ENCODE results near the gene AIFM2.

- no peak for TF ChIP-seq CTCF (IDR thresholded peaks at IDR 0.05)
- TF ChIP-seq, protein P1, sequence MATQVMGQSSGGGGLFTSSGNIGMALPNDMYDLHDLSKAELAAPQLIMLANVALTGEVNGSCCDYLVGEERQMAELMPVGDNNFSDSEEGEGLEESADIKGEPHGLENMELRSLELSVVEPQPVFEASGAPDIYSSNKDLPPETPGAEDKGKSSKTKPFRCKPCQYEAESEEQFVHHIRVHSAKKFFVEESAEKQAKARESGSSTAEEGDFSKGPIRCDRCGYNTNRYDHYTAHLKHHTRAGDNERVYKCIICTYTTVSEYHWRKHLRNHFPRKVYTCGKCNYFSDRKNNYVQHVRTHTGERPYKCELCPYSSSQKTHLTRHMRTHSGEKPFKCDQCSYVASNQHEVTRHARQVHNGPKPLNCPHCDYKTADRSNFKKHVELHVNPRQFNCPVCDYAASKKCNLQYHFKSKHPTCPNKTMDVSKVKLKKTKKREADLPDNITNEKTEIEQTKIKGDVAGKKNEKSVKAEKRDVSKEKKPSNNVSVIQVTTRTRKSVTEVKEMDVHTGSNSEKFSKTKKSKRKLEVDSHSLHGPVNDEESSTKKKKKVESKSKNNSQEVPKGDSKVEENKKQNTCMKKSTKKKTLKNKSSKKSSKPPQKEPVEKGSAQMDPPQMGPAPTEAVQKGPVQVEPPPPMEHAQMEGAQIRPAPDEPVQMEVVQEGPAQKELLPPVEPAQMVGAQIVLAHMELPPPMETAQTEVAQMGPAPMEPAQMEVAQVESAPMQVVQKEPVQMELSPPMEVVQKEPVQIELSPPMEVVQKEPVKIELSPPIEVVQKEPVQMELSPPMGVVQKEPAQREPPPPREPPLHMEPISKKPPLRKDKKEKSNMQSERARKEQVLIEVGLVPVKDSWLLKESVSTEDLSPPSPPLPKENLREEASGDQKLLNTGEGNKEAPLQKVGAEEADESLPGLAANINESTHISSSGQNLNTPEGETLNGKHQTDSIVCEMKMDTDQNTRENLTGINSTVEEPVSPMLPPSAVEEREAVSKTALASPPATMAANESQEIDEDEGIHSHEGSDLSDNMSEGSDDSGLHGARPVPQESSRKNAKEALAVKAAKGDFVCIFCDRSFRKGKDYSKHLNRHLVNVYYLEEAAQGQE (IDR thresholded peaks at IDR 0.05; ENCODE audit: insufficient read depth in 1 of 2, low read depth in 2 of 2, low read length in 1 of 2): no peak
These were observed 36.5 kb downstream of the AIFM2 start for GRCh38 chr10:70096016-70096704.

Measured in Panc1 (cell line).